AG10803 (cell line): ENCODE data around the gene USF2.

Experiments used
- DNase-seq: peaks from one replicate; pipeline ENCODE4 v3.0.0; 2010; ENCODE audit warnings: low read depth
- H3K4me3 ChIP-seq: 2 replicates; pipeline ENCODE4 v1.5.1; 2011; ENCODE audit warnings: mild to moderate bottlenecking, low read length, control low read depth
- CTCF ChIP-seq: conservative IDR thresholded peaks from 2 replicates; pipeline ENCODE4 v1.5.1; 2011; ENCODE audit warnings: mild to moderate bottlenecking, low read length, control low read depth, inconsistent platforms

Gene USF2

GRCh38 chr19:35273686-35274259 lies 5.0 kb downstream of the USF2 start:
- DNase-seq: no peak
- no peak for TF ChIP-seq CTCF
- no peak overlapping the region for H3K4me3 ChIP-seq

GRCh38 chr19:35274323-35274722 lies 5.6 kb downstream of the USF2 start:
- no peak for DNase-seq

GRCh38 chr19:35276706-35277281 lies 8.0 kb downstream of the USF2 start:
- H3K4me3 ChIP-seq: no peak overlapping the region
- no peak for DNase-seq
- TF ChIP-seq CTCF: no peak

More at GRCh38 chr19:35274323-35274722, 5.6 kb downstream of the USF2 start:
- TF ChIP-seq CTCF: no peak
- no peak overlapping the region for H3K4me3 ChIP-seq

GRCh38 chr19:35278578-35279284 lies 10.0 kb downstream of the USF2 start:
- H3K4me3 ChIP-seq: no peak overlapping the region
- TF ChIP-seq CTCF: no peak
- DNase-seq: no peak

- TF ChIP-seq CTCF: no peak
- DNase-seq: no peak
- no peak overlapping the region for H3K4me3 ChIP-seq
Observed at GRCh38 chr19:35279374-35279773, 10.6 kb downstream of the USF2 start.

GRCh38 chr19:35279985-35280821 lies 11.4 kb downstream of the USF2 start:
- no peak for TF ChIP-seq CTCF
- DNase-seq: no peak
- no peak overlapping the region for H3K4me3 ChIP-seq
